ENCODE data around the gene BARX2. TPM values are rescaled to one million over a fixed set of nuclear protein-coding genes. Genes with fewer than 3 reads are reported as not detected.
A peak's percentile ranks its signal among the peaks of the same experiment; 100 is the strongest.

The BARX2 gene
- total RNA-seq, 1 experiment from 2014 or later, result 0.12 TPM

GRCh38 chr11:129364143-129364654 is 11.4 kb upstream of the BARX2 start (continued):
- TF ChIP-seq TCF7L2 (IDR thresholded peaks at IDR 0.05; ENCODE audit: borderline replicate concordance, extremely low read depth, insufficient read depth, insufficient read length) (peak; percentile 47), EZH2phosphoT487 (IDR thresholded peaks at IDR 0.05; ENCODE audit: borderline replicate concordance) (no peak)

GRCh38 chr11:129365816-129366215 is 9.8 kb upstream of the BARX2 start:
- peaks cover 45% of the 10 kb centered on the region for H3K27me3 ChIP-seq (ENCODE audit: insufficient read depth, low read length)
- H3K4me3 ChIP-seq (replicated peaks in 1 of 2; ENCODE audit: low read depth in 1 of 2, low read length in 2 of 2), result no peak overlapping the region
- no TSS peak for BruUV-seq (replicated peaks)
- ATAC-seq (peak; percentile 15; the same call in 1 of the 2 replicates), DNase-seq (ENCODE audit: low read depth, low spot score) (peak; percentile 51)
- RAD21 ChIA-PET (ENCODE audit: low non-redundant PET in 1 of 2, low total read pairs in 2 of 2, uncharacterized antibody in 2 of 2, unreplicated experiment in 2 of 2), result no interaction called here
- no peak overlapping the region for H3K9ac ChIP-seq (ENCODE audit: low read length)
- POLR2A ChIA-PET, result no interaction called here
- CTCF ChIA-PET, result interaction anchor here (1.1 to 1.6 kb wide), 3 partner anchors 10 to 329 kb away, joined by 3 to 6 read pairs (median 6); partner anchors contain the start of gene BARX2
- H3K9me2 ChIP-seq (ENCODE audit: insufficient read depth), result no peaks in the 10 kb centered on the region
- H3K27ac ChIP-seq (ENCODE audit: low read depth, low read length), result no peak overlapping the region
- no peaks in the 10 kb centered on the region for H3K9me3 ChIP-seq (ENCODE audit: control insufficient read depth in 1 of 2, insufficient read depth in 1 of 2, low read depth in 1 of 2, low read length in 2 of 2)
- no peak overlapping the region for H2AFZ ChIP-seq (ENCODE audit: low read depth, low read length, poor library complexity, severe bottlenecking)
- H3K36me3 ChIP-seq (ENCODE audit: control insufficient read depth in 1 of 2, insufficient read depth in 2 of 2, low read length in 2 of 2), result no peaks in the 10 kb centered on the region
- no peaks in the 10 kb centered on the region for H3K79me2 ChIP-seq (ENCODE audit: insufficient read depth, low read length)
- intact Hi-C loops (cut with micrococcal nuclease), result no loop called here
- H4K20me1 ChIP-seq (ENCODE audit: insufficient read depth), result no peaks in the 10 kb centered on the region
- no peak overlapping the region for H3K4me2 ChIP-seq (ENCODE audit: low read length)
- H3K4me1 ChIP-seq (ENCODE audit: control insufficient read depth in 1 of 2, insufficient read depth in 2 of 2, low read length in 2 of 2), result peaks cover 0 to 20% of the 10 kb centered on the region in 2 experiments; a peak in 2 of 4 replicates
- TF ChIP-seq POLR2AphosphoS5 (IDR thresholded peaks at IDR 0.05; ENCODE audit: low read depth, low read length) (peak; percentile 37; the same call in 1 of the 2 replicates), SP1 (IDR thresholded peaks at IDR 0.05; ENCODE audit: low read depth) (peak; percentile 61), SIN3A (IDR thresholded peaks at IDR 0.05; ENCODE audit: low read depth) (peak; percentile 66), TCF7L2 (IDR thresholded peaks at IDR 0.05; ENCODE audit: borderline replicate concordance, extremely low read depth, insufficient read depth, insufficient read length) (no peak), FOSL1 (IDR thresholded peaks at IDR 0.05; ENCODE audit: low read depth) (peak; percentile 91), SRF (IDR thresholded peaks at IDR 0.05; ENCODE audit: low read depth) (peak; percentile 53), CBX3 (IDR thresholded peaks at IDR 0.05; ENCODE audit: low read depth) (0 out of 2 replicates have a peak, but pooled peaks have one; percentile 13), CEBPB (IDR thresholded peaks at IDR 0.05; ENCODE audit: low read depth) (peak; percentile 71), ATF3 (IDR thresholded peaks at IDR 0.05) (no peak), MAX (IDR thresholded peaks at IDR 0.05) (no peak), JUND (IDR thresholded peaks at IDR 0.05) (peak; percentile 83)
